ENCODE results near the gene NUP210.

DNA sequence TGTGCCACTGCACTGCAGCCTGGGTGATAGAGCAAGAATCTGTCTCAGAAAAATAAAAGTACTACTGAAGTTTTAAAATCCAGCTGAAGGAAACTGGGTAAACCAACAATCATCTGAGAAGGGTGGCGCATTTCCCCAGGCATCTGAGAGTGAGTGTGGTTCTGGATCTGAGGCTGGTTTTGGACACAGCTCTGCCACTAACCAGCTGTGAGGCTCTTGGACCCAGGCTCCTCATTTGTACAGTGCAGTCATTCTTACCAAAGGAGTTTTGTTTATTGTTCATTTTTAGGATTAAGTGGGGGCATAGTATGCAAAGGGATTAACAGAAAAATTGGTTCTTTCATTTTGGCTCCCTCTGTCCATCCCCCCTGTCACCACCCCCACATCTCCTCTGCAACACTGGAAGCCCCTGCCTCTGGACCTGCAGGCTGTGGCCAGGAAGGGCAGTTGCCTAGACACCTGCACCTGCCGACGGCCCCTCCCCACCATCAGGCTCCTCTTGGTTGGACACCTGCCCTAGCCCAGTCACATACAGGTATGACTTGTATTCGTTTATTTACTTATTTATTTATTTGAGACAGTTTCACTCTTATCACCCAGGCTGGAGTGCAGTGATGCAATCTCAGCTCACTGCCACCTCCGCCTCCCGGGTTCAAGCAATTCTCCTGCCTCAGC is 8.8 kb downstream of the NUP210 start:
- no peak for TF ChIP-seq TAF1 (IDR thresholded peaks at IDR 0.05; ENCODE audit: borderline replicate concordance, insufficient read depth, low read length)
- TF ChIP-seq, protein P1, sequence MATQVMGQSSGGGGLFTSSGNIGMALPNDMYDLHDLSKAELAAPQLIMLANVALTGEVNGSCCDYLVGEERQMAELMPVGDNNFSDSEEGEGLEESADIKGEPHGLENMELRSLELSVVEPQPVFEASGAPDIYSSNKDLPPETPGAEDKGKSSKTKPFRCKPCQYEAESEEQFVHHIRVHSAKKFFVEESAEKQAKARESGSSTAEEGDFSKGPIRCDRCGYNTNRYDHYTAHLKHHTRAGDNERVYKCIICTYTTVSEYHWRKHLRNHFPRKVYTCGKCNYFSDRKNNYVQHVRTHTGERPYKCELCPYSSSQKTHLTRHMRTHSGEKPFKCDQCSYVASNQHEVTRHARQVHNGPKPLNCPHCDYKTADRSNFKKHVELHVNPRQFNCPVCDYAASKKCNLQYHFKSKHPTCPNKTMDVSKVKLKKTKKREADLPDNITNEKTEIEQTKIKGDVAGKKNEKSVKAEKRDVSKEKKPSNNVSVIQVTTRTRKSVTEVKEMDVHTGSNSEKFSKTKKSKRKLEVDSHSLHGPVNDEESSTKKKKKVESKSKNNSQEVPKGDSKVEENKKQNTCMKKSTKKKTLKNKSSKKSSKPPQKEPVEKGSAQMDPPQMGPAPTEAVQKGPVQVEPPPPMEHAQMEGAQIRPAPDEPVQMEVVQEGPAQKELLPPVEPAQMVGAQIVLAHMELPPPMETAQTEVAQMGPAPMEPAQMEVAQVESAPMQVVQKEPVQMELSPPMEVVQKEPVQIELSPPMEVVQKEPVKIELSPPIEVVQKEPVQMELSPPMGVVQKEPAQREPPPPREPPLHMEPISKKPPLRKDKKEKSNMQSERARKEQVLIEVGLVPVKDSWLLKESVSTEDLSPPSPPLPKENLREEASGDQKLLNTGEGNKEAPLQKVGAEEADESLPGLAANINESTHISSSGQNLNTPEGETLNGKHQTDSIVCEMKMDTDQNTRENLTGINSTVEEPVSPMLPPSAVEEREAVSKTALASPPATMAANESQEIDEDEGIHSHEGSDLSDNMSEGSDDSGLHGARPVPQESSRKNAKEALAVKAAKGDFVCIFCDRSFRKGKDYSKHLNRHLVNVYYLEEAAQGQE (IDR thresholded peaks at IDR 0.05; ENCODE audit: insufficient read depth in 1 of 2, low read depth in 2 of 2, low read length in 2 of 2), result no peak
- TF ChIP-seq FOXP2 (optimal IDR thresholded peaks at IDR 0.05; ENCODE audit: borderline replicate concordance, extremely low read depth, extremely low read length, insufficient read depth), result no peak
- no peak for TF ChIP-seq SIN3A (IDR thresholded peaks at IDR 0.05; ENCODE audit: borderline replicate concordance, insufficient read depth, low read length)

Measured in PFSK-1 (cell line).